ENCODE data around the gene SPATA2L.

The SPATA2L gene

GRCh38 chr16:89746043-89746442 is 44.5 kb upstream of the SPATA2L start:
- TF ChIP-seq SIN3A (IDR thresholded peaks at IDR 0.05; ENCODE audit: borderline replicate concordance, insufficient read depth, low read length) (no peak), REST (IDR thresholded peaks at IDR 0.05; ENCODE audit: insufficient read depth in 1 of 2, low read depth in 2 of 2, low read length in 2 of 2) (no peak), TAF1 (IDR thresholded peaks at IDR 0.05; ENCODE audit: borderline replicate concordance, insufficient read depth, low read length) (no peak), FOXP2 (optimal IDR thresholded peaks at IDR 0.05; ENCODE audit: borderline replicate concordance, extremely low read depth, extremely low read length, insufficient read depth) (no peak), POLR2AphosphoS5 (IDR thresholded peaks at IDR 0.05; ENCODE audit: low read depth, low read length) (no peak)

DNA sequence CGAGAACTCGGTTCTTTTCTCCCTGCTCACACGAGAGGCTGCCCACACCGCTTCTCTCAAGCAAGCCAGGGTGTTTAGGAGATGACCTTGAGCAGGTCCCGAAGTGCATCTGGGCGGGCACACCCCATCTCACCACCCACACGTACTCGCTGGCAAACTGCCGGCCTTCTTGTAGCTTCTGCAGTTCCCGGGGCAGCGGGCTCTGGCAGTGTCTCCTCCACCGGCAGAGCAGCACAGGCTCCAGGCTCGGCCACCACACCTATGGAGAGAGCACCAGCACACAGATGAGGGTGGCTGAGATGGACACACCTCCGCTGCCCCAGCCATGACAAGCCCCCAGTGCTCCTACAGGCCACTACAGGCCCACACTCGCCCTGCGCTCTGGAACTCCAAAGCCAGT is 43.3 kb upstream of the SPATA2L start:
- TF ChIP-seq TAF1 (IDR thresholded peaks at IDR 0.05; ENCODE audit: borderline replicate concordance, insufficient read depth, low read length) (no peak), POLR2AphosphoS5 (IDR thresholded peaks at IDR 0.05; ENCODE audit: low read depth, low read length) (no peak), REST (IDR thresholded peaks at IDR 0.05; ENCODE audit: insufficient read depth in 1 of 2, low read depth in 2 of 2, low read length in 2 of 2) (no peak), SIN3A (IDR thresholded peaks at IDR 0.05; ENCODE audit: borderline replicate concordance, insufficient read depth, low read length) (no peak), FOXP2 (optimal IDR thresholded peaks at IDR 0.05; ENCODE audit: borderline replicate concordance, extremely low read depth, extremely low read length, insufficient read depth) (no peak)

- TF ChIP-seq POLR2AphosphoS5 (IDR thresholded peaks at IDR 0.05; ENCODE audit: low read depth, low read length): 0 out of 2 replicates have a peak, but pooled peaks have one; percentile 22
- no peak for TF ChIP-seq TAF1 (IDR thresholded peaks at IDR 0.05; ENCODE audit: borderline replicate concordance, insufficient read depth, low read length)
These were observed 41.4 kb upstream of the SPATA2L start for GRCh38 chr16:89742948-89743347.

DNA sequence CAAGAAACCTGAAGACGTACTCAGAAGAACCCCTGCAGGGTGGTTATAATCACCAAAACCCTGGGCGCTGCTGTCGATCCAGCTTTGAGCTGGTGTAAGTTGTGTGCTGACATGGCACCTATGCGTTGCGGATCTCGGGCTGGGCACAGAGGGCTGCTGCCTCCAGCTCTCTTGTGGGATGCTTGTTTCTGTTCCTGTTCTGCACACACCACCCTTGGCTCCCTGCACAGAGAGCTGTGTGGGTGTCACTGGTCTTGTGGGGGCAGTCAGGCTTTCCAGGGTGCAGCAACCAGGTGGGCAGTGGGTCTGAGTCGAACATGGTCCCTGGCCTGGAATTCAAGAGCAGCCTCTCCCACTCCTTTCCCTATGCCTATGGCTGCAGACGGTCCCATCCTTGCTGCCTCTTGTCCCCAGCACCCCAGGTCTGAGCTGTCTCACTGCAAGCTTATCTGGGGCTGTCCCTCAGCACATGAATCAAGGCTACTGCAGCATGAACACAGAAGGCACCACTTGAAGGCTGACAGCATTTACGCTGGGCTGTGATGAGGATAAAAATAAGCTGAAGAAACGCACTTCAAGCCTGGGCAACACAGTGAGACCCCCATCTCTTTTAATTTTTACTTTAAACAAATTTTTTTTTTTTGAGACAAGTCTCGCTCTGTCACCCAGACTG is 40.0 kb upstream of the SPATA2L start:
- TF ChIP-seq SIN3A (IDR thresholded peaks at IDR 0.05; ENCODE audit: borderline replicate concordance, insufficient read depth, low read length): no peak
- peak; percentile 55 for TF ChIP-seq POLR2AphosphoS5 (IDR thresholded peaks at IDR 0.05; ENCODE audit: low read depth, low read length)
- no peak for TF ChIP-seq REST (IDR thresholded peaks at IDR 0.05; ENCODE audit: insufficient read depth in 1 of 2, low read depth in 2 of 2, low read length in 2 of 2)

DNA sequence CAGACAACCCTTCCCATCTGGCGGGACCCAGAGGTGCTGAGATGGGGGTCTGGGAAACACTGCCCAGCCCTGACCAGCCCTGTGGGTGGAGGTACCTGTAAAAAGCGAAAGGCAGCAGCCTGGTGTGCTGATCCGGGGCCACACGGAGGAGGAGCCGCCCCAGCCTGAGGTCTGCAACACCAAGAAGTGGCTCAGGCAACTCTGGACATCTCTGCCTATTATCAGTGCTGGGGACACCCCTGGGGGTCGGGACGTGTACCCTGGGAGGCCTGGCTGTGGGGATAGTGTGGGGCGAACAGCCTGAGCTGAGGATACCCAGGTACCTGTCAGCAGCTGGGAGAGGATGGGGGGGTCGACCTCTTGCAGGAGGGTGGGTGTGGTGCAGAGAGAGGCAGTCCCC is 37.9 kb upstream of the SPATA2L start:
- TF ChIP-seq SIN3A (IDR thresholded peaks at IDR 0.05; ENCODE audit: borderline replicate concordance, insufficient read depth, low read length): no peak
- TF ChIP-seq FOXP2 (optimal IDR thresholded peaks at IDR 0.05; ENCODE audit: borderline replicate concordance, extremely low read depth, extremely low read length, insufficient read depth): no peak
- no peak for TF ChIP-seq REST (IDR thresholded peaks at IDR 0.05; ENCODE audit: insufficient read depth in 1 of 2, low read depth in 2 of 2, low read length in 2 of 2)
- TF ChIP-seq TAF1 (IDR thresholded peaks at IDR 0.05; ENCODE audit: borderline replicate concordance, insufficient read depth, low read length): no peak
- no peak for TF ChIP-seq POLR2AphosphoS5 (IDR thresholded peaks at IDR 0.05; ENCODE audit: low read depth, low read length)

Data from PFSK-1 (cell line).